ENCODE results near the gene KSR2.
"Not testable (repeated sequence)": the region's sequence is repeated elsewhere in the genome, so short reads cannot be mapped to it uniquely, and the experiment has no call there.

The KSR2 gene

GRCh38 chr12:117968826-117969659 is at the start of gene KSR2:
Gene KSR2, minus strand, starts transcription at chr12:117968990. Its CDS starts 735 bp downstream, at chr12:117968255.
- peak; percentile 72 for DNase-seq

- DNase-seq: no peak
These were observed 49.1 kb upstream of the KSR2 start for GRCh38 chr12:118017926-118018325.

- peak; percentile 98 for DNase-seq
These were observed 47.9 kb upstream of the KSR2 start, which contains the start of gene RFC5 for GRCh38 chr12:118016424-118017264. Gene RFC5, plus strand, starts transcription at chr12:118016703. Its CDS starts 125 bp downstream, at chr12:118016828.

- no peak for DNase-seq
These were observed 47.2 kb upstream of the KSR2 start for GRCh38 chr12:118015944-118016343.

- DNase-seq: no peak
These were observed 46.5 kb upstream of the KSR2 start for GRCh38 chr12:118015306-118015705.

GRCh38 chr12:118013283-118013682 is 44.5 kb upstream of the KSR2 start:
- no peak for DNase-seq

GRCh38 chr12:118011961-118012360 is 43.2 kb upstream of the KSR2 start:
- DNase-seq: no peak

- DNase-seq: no peak
These were observed 42.6 kb upstream of the KSR2 start for GRCh38 chr12:118011377-118011776.

- DNase-seq: no peak
These were observed 42.1 kb upstream of the KSR2 start for GRCh38 chr12:118010903-118011302.

- not testable (repeated sequence) for DNase-seq
These were observed 31.0 kb upstream of the KSR2 start for GRCh38 chr12:117999806-118000205.

GRCh38 chr12:117998719-117999118 is 29.9 kb upstream of the KSR2 start:
- no peak for DNase-seq

- DNase-seq: no peak
These were observed 26.0 kb upstream of the KSR2 start for GRCh38 chr12:117994551-117995438.

- no peak for DNase-seq
These were observed 18.1 kb upstream of the KSR2 start for GRCh38 chr12:117986705-117987469.

- DNase-seq: no peak
These were observed 16.4 kb upstream of the KSR2 start for GRCh38 chr12:117985182-117985581.

- no peak for DNase-seq
These were observed 12.5 kb upstream of the KSR2 start for GRCh38 chr12:117981267-117981666.

- no peak for DNase-seq
These were observed 11.8 kb upstream of the KSR2 start for GRCh38 chr12:117980616-117981015.

- DNase-seq: no peak
These were observed 8.6 kb upstream of the KSR2 start for GRCh38 chr12:117977373-117977772.

- no peak for DNase-seq
These were observed 6.2 kb upstream of the KSR2 start for GRCh38 chr12:117975006-117975405.

- DNase-seq: no peak
These were observed 3.5 kb upstream of the KSR2 start for GRCh38 chr12:117972301-117972700.

- no peak for DNase-seq
These were observed 1.5 kb upstream of the KSR2 start for GRCh38 chr12:117970334-117970733.

- DNase-seq: no peak
These were observed 520 bp downstream of the KSR2 start for GRCh38 chr12:117968151-117968789.

Measured in activated CD4-positive, alpha-beta T cell treated with anti-CD3 and anti-CD28 coated beads, Interleukin-2, Interleukin-6, amounts not matched to agents 100 ng/mL and 50 ng/mL, durations not matched to agents 16 hours and 8 hours (primary cell).